NAMALWA (cell line): Measurements from ENCODE around the gene PLXNB3.

ENCODE experiments used
- DNase-seq: peaks from one replicate; pipeline ENCODE4 v3.0.0-alpha.2; 2015; ENCODE audit warnings: low spot score

PLXNB3 gene

GRCh38 chrX:153791104-153791852 is 27.2 kb downstream of the PLXNB3 start:
- no peak for DNase-seq

- no peak for DNase-seq
These were observed 28.3 kb downstream of the PLXNB3 start for GRCh38 chrX:153792368-153792767.

GRCh38 chrX:153793291-153793690 is 29.2 kb downstream of the PLXNB3 start:
- peak; percentile 15 for DNase-seq

GRCh38 chrX:153794018-153794896 is 30.2 kb downstream of the PLXNB3 start, which contains the start of the genes IDH3G and SSR4:
Gene IDH3G (minus strand): TSS chrX:153794375. CDS start chrX:153794326, 49 bp downstream.
Gene SSR4 (plus strand): TSS chrX:153794668. CDS start chrX:153794688, 20 bp downstream.
- DNase-seq: peak; percentile 92

DNA sequence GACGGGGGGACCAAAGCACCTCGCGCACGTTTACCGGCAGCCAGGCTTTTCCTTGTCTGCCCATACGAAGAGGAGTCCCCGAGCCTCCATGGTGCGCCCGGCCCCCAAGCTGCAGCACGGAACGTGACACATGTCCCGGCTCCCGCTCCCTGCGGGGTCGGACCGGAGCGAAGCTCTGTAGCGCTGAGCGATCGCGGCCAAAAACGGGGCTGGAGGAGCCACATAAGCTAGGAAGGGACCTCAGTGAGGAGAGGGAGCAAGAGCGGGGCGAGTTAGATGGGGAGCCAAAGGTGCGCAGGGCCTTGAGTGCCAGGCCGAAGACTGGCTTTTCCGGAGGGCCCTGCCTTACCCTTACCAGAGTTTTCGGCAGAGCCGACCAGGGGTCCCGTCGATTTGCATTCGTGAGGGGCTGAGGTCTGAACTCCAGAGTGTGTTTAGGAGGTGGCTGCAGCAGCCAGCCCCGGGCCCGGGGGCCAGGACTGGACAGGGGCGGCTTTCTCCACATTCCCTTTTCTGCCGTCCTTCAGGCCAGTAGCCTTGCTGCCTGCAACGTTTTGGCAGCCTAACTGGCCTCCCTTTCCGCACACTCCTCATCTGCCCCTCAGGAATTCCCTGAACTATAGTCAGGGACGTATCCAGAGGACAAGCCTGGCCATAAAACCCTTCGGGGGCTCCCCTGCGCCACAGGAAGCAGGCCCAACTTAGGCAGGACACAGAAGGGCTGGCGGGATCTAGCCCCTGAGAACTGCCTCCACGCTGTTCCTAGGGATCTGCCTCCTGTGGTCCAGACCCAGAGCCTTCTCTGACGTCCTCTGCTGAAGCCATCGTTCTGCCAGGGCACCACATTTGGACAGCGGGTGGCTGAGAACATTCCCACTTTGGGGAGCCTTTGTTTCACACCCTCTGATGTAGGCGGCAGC is 31.1 kb downstream of the PLXNB3 start:
- no peak for DNase-seq

- no peak for DNase-seq
These were observed 33.5 kb downstream of the PLXNB3 start for GRCh38 chrX:153797415-153798015.

GRCh38 chrX:153799326-153799725 is 35.3 kb downstream of the PLXNB3 start:
- no peak for DNase-seq

- DNase-seq: no peak
These were observed 36.2 kb downstream of the PLXNB3 start for GRCh38 chrX:153800177-153800722.

DNA sequence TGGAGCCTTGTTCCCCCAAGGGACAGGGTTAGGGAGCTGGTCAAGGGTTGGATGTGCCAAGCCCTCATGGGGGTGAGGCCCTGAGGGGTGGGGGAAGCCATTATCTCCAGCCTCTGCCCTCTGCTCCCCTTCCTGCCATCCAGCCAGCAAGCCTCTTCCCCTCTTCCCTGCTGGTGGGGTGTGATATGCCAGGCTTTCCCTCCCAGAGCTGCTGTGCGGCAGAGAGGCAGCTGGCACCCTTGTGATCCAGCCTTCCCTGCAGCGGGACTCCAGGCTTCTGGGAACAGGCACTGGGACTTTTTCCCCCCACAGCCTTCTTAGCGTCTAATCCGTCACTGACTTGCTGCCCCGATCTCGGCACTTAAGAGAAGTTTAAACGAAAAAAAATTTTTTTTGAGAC is 36.7 kb downstream of the PLXNB3 start:
- no peak for DNase-seq

- no peak for DNase-seq
These were observed 37.6 kb downstream of the PLXNB3 start for GRCh38 chrX:153801669-153802068.

DNA sequence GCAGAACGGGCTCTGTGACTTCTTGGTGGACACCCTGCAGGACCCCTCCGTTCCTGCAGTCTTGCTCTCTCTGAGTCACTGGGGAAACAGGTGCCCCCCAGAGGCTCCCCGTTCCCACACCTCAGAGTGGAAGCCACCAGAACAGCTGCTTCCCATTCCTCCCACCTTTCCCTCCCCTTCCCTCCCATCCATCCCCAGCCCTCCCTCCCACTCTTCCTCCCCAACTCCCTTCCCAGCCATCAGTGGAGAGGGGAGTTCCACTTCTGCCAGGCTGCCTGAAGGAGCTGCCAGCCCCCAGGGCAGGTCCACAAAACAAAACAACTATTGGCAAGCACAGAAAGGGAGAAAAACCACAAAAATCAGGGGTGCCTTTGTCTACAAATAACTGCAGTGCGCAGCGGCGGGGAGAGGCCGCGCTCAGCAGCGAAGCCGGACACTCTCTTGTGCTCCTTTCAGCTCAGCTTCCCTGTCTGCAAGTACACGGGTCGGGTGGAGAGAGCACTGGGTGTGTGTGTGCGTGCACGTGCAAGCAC is 38.5 kb downstream of the PLXNB3 start:
- DNase-seq: no peak

DNA sequence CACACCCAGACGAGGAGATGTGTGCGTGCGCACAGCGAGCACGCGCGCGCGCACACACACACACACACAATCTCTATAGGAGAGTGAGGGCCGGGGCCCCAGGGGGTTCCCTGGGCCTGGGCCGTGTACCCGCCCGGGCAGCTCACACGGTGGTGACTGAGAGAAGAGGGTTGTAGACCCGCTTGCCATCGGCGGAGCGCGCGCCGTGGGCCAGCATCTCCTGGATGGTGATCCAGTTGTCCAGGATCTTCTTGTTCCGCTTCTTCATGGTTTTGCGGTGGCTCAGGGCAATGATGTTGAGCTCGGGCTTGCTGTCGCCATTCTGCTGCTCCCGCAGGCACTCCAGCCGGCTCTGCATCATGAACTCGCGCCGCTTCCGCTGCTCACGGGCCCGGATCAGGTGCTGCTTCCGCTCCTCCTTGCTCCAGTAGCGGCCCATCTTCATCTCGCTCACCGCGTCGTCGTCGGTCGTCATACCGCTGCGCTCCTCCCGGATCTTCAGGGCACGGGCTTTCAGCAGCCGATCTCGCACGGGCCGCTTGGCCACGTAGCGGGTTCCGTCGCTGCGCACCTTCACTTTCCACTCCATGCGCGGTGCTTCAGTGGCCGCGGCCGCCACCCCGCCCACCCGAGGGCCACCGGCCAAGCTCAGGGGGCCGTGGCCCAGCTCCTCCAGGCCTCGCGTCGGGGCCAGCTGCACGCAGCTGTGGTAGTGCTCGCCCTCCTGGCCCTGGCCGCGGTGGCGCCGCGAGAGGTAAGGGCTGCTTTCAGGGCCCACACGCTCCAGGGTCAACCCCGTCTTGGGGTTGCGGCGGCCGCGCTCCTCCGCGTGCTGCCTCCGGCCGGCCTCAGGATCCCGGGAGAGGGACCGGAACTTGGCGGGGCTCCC is 39.4 kb downstream of the PLXNB3 start:
- no peak for DNase-seq

GRCh38 chrX:153804100-153804595 is 40.1 kb downstream of the PLXNB3 start:
- DNase-seq: no peak

GRCh38 chrX:153804621-153805020 is 40.6 kb downstream of the PLXNB3 start:
- no peak for DNase-seq

- no peak for DNase-seq
These were observed 41.4 kb downstream of the PLXNB3 start for GRCh38 chrX:153805436-153805835.

DNA sequence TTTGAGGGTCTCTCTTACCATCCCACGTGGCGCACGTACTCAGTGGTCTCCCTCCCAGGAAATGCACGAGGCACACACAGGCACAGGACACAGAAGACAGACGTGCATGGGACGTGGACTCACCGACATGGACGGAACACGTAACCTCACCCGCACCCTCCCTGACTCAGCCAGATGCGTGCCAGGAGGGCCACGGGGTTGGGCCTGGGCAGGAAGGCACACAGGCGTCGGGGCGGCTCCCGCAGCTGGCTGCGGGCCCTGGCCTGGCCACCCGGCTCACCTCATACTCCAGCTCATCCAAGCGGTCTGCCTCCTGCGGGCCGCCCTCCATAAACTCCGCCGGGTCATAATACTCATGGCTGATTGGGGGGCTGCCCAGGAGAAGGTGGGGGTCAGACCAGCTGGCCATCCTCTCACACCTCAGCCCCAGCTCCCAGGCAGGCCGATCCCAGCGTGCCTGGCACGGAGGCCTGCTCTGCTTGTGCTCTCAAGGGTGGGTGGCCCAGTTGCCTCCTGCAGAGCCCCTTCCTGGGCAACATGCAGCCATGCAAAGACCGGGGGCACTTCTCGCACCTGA is 43.0 kb downstream of the PLXNB3 start:
- no peak for DNase-seq

DNA sequence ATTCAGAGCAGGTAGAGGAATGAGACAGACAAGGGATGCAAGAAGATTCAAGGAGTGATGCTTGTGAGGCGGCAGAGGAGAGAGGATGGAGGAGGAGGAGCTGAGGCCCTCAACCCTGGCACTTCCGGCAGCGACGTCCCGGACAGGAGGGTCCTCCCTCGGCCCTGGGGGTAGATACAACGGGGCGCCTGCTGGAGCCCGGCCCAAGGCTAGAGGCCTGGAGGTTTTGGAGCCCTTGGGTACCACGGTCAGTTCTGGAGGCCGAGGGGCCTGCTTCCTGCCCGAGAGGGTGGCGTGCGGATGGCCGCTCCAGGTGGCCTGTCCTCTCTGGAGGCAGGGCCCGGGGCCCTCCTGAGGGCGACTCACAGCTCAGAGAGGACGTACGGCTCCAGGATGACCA is 43.9 kb downstream of the PLXNB3 start:
- no peak for DNase-seq

DNA sequence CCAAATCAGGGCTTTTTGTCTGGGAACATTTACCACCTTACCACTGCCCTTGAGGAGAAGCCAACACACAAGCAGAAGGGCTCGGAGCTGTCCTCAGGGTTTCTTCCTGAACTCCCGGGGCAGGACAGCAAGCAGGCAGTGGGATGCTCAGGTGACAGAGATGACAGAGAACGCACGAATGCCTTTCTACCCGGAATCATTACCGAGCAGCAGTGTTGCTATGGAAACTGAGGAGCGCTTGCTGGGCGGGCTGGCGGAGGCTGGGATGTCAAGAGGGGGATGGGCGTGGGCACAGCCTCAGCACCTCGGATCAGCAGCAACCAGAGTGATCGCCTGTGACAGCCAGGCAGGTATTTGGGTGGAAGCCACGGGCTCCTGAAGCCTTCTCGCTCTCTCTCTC is 48.2 kb downstream of the PLXNB3 start:
- DNase-seq: no peak

- DNase-seq: no peak
These were observed 49.1 kb downstream of the PLXNB3 start for GRCh38 chrX:153813161-153813560.
